ENCODE data around the gene DCAF8L1. TPM values are rescaled to one million over a fixed set of nuclear protein-coding genes. Genes with fewer than 3 reads are reported as not detected.

DCAF8L1 gene
- total RNA-seq = not detected in 2 replicates

DNA sequence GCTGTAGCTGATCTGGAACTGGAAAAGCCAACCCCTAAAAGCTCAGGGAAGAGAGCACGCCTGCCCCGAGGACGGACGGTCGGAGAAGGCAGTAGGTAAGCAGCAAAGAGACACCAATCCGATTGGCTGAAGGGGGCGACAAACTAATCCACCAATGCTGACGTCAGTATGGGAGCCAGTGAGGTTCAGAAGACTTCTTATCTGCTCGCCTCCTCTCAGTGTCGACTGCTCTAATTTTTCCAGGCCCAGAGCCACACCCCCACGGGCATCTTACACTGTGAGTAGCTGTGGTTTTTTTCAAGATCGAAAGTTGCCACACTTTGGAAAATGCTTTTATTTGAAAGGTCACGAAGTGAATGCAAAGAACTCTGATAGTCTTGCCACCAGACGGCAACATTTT is at the start of gene DCAF8L1:
DCAF8L1 (minus strand) TSS at position 101 of the 400 bp plus-strand sequence. CDS start 115 bp downstream, outside the sequence.

Other genes starting within 250 kb of the DCAF8L1 start
- not detected in 2 replicates for gene MAGEB10, start 173.5 kb downstream of the DCAF8L1 start, total RNA-seq

Data from epithelial cell of umbilical artery (primary cell).